GM18511 (cell line): Measurements from ENCODE around the gene GMPS.
A peak's percentile ranks its signal among the peaks of the same experiment; 100 is the strongest.
"Not testable (repeated sequence)": the region's sequence is repeated elsewhere in the genome, so short reads cannot be mapped to it uniquely, and the experiment has no call there.

Source experiments
- ATAC-seq: cut with Tn5 transposase; IDR thresholded peaks from one replicate; pipeline ENCODE4 v1.9.1; 2021; ENCODE audit warnings: mild to moderate bottlenecking, moderate library complexity; ENCODE audit not compliant: unreplicated experiment

The GMPS gene

DNA sequence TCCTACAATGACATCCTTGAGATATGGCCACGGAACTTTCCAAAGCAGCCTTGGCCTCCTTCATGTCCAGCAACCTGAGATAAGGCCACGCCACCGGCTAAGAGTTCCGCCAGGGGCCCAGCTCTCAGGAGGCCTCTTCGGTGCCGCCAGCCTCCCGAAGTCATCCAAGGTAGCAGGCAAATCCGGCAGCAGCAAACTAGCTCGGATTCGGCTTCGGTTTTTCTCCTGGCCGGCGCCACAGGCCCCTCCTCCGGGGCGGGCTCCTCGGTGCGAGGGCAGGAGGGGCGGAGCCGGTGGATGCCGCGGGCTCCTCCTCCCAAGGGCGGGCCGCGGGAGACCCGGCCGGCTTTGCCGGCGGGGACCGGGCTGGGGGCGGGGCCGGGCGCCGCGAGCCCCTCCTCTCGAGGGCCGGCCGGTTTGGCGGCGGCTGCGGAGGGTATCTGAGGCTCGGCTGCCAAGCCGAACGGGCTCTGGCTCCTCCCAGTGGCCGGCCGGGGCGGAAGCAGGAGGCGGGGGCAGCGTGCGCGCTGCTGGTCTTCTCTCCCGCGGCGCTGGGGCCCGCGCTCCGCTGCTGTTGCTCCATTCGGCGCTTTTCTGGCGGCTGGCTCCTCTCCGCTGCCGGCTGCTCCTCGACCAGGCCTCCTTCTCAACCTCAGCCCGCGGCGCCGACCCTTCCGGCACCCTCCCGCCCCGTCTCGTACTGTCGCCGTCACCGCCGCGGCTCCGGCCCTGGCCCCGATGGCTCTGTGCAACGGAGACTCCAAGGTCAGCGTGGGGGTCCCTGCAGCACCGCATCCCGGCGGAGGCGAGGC, at the start of gene GMPS:
GMPS (plus strand) TSS at position 518 of the 812 bp plus-strand sequence; CDS start at position 739, 221 bp downstream.
- peak; percentile 90 for ATAC-seq

DNA sequence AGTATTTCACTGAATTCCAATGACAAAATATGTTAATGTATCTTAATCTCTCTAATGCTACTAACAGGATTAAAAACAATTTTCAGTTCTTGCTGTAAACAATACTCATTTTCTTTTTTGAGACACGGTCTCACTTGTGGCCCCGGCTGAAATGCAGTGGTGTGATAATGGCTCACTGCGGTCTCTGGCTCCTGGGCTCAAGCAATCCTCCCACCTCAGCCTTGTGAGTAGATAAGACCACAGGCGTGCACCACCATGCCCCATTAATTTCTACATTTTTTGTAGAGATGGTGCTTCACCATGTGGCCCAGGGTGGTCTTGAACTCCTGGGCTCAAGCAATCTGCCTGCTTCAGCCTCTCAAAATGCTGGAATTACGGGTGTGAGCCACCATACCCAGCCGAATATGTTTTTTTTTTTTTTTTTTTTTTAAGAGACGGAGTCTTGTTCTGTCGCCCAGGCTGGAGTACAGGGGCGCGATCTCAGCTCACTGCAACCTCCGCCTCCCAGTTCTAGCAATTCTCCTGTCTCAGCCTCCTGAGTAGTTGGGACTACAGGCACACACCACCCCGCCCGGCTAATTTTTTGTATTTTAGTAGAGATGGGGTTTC, 41.9 kb upstream of the GMPS start:
- not testable (repeated sequence) for ATAC-seq

DNA sequence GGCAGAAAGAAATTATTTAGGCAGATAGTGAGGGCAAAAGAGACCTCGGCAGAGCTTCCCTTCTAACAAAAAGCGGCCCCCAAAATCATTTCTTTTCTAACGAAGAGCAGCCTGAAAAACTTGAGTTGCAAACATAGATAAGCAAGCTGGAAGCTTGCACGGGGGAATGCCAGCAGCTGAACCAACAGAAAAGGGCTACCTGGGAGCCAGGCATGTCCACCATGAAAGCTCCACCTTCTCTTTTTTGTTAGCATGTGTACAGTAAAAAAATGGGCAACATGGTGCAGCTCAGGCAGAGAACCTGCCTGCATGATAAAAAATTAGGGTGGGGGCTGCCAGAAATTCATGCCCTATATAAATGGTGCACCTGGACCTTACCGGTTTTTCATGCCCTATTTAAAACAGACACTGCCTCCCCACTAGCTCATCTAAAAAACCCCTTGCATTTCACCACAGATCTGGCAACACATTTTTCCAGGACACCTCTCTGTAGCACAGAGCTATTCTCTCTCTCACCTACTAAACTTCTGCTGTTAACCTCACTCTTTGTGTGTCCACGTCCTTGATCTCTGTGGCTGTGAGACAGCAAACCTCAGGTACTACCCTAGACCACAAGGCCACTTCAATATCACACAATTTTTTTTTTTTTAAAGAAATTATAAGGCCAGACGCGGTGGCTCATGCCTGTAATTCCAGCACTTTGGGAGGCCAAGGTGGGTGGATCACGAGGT, 34.9 kb upstream of the GMPS start:
- ATAC-seq = no peak

DNA sequence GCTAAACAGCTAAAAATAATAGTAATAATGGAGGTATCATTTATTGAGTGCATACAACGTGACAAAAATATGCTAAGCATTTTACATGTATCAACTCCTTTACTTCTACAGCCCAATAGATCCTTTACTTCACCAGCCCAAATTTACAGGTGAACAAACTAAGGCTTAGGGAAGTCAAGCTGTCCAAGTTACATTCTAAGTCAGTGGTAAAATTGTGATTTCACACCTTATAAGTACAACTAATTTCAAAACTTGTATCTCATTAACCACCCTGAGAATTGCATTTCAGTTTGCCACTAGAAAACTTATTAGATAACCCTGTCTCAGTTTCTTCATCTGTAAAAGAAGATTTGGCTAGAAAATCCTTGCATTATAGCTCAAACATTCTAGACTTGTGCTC, 26.9 kb upstream of the GMPS start:
- ATAC-seq = peak; percentile 43

DNA sequence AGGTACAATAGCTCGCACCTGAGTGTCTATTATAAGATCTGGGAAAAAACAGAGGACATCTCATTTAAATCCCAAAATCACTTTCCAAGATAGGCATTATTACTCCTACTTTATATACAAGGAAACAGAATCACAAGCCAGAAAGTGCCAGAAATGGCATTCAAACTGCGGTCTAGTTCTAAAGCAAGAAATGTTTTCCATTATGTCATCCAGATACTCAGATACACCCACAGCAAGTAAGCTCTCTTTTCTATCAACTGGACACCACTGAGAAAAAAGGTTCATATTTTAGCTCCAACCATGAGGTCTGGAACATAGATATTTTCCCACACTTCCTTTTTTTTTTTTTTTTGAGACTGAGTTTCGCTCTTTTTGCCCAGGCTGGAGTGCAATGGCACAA, 24.3 kb upstream of the GMPS start:
- ATAC-seq = no peak

DNA sequence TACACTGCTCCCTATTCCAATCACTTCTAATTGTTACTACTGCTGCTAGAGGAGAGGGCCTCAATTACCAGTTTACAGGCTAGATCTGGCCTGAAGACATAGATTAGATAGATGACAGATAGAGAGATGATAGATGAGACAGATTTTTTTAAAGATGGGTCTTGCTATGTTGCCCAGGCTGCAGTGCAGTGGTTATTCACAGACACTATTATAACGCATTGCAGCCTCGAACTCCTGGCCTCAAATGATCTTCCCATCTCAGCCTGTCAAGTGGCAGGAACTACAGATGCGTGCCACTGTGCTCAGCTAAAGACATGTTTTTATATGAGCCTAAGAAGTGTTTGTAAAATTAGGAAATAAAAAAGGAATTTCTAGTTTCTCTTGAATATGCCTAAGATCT, 22.5 kb upstream of the GMPS start:
- no peak for ATAC-seq

DNA sequence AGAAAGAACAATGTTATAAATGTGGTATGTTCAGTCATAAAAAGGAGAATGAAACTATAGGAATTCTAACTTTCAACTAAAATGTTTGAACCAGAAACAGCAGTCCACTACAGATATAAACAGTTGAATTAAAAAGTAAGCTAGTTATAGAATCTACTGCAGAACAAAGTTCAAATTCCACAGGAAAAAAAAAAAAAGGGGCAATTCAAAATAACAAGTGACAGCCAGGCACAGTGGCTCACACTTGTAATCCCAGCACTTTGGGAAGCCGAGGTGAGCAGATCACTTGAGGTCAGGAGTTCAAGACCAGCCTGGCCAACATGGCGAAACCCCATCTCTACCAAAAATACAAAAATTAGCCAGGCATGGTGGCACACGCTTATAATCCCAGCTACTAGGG, 21.0 kb upstream of the GMPS start:
- ATAC-seq = not testable (repeated sequence)

DNA sequence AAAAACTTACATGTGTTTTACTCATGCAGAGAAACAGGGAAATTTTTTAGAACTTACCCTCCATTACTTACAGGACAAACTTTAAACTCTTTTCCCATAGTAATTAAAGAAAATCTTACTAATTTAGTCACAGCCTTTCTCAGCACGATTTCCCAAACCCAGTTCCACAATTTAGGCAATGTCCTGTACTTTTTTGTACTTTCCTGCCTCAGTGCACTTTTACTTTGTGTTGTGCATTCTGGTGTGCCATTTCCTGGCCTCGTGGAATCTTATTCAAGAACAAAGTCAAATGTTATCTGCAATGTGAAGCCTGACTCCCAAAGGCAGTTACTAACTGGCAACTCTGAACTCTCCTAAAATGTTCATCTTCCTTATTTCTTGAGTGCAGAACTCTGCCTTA, 18.1 kb upstream of the GMPS start:
- no peak for ATAC-seq

DNA sequence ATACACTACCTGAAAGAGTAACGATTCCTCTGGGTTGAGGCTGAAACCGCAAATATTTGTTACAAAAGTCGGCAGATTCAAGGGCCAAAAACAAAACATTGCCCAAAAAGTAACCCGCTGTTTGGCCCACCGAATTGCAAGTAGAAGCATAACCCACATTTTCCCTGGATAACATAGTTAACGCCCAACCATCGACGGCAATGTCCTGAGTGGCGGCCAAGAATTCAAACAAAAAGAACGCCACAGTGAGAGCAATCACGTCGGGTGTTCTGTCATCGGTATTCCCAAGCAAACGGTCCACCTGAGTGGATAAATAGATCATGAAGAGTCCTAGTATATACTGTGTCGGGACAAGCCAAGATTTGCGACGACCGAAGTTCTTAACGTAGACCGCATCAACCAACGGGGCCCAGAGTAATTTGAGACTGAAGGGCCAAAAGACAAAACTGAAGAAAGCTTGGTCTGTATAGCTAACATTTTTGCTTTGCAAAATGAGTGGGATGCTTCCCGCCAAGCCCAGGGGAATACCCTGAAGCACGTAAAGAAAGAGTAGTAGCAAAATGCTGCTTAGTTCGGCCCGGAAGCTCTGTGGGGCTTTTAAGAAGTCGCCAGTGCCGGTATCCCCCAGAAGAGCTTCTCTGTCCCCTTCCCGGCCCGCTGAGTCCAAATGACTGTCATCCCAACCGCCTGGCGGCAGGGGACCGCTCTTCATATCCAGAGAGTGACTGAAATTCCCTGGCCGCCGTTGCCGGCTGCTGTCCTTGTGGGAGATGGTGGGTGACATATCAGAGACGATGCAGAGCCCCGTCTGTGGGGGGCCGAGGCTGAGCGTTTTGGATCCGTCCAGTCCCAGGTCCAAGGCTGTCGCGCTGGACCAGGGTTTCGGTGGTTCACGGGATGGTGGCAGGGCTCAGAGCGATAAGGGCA, 17.0 kb upstream of the GMPS start:
- peak; percentile 9 for ATAC-seq

DNA sequence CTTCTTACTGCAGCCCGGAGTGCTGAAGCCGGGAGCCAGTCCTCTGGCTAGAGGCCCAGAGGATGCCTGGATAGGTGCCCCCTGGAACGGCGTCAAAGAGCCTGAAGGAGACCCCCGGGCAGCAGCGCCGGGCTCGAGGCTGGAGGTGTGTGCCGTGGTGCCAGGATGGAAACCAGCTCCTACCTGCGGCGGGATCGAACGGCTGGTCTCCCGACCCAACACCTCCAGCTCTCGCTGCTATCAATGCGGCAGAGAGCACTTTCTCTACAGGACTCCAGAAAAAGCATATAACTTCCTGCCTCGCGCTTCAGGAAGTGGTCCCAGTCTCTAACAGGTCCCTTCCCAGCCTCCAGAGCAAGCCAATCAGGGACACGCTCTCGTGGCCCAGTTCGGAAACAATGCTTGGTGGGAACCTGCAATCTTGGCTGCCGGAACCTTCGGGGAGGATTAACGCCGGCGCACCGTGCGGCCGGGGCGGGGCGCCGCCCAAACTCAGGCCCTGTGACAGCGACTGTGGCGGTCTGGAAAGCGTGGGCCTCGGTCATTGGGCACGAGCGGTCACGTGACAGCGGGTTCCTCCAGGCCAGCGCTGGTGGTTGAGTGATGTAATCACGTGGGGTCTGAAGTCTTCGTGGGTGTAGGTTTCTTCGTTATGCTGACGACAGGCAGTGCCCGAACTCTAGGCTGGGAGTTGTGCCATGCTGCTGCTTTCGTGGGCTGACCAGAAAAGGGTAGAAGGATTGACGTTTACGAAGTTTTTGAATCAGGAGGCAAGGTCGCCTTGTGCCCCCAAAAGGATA, 16.1 kb upstream of the GMPS start, which contains the start of gene SLC33A1:
SLC33A1 (minus strand) TSS at position 287 of the 800 bp plus-strand sequence. CDS start 430 bp downstream, outside the sequence.
- ATAC-seq = peak; percentile 94

DNA sequence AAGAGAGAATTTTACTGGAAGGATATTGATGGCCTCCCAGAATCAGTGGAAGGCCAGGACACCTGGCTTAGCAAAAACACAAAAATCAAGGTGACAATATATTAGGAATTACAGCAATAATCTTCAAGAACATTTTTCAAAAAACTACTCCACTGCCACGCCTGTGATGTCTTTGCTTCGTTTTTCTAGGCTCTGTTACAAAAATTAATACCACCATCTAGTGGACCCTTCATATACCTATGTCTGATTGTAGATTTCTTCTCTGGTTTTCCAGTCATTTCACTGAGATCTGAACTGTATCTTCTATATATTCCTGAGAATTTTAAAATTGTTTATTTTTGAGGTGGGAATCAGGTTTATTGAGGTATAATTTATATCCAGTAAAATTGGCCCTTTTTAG, 10.6 kb upstream of the GMPS start:
- peak; percentile 60 for ATAC-seq

DNA sequence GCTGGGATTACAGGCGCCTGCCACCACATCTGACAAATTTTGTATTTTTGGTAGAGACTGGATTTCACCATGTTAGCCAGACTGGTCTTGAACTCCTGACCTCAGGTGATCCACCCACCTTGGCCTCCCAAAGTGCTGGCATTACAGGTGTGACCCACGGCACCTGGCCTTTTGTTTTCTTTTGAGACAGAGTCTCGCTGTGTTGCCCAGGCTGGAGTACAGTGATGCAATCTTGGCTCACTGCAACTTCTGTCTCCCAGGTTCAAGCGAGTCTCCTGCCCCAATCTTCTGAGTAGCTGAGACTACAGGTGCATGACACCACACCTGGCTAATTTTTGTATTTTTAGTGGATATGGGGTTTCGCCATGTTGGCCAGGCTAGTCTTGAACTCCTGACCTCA, 10.0 kb upstream of the GMPS start:
- not testable (repeated sequence) for ATAC-seq

DNA sequence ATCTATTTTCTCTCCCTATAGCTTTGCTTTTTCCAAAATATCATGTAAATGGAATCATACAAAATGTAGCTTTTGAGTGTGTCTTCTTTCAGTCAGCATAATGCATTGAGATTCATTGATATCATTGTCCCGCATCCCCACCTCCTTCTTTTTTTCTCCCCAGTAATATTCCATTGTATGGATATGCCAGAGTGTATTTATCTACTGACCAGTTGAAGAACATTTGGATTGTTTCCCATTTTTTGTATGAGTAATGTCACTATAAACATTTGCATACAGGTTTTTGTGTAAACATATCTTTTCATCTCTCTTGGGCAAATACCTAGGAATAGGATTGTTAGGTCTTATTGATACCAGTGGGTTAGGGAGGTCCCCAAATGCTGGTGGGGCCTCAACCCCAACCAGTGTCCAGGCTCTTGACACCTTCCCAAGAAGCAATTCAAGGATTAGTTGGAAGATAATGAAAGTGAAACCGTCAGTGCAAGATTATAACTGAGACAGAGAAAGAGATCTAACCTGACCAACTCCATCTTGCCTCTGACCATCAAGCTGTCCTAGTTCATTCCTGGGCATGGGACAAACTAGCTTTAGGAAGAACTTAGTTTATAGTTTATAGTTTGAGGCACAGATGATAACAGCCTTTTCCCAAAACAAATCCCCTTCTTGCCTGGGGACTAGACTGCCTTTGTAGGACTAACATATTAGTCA, 8.8 kb upstream of the GMPS start:
- ATAC-seq = no peak

DNA sequence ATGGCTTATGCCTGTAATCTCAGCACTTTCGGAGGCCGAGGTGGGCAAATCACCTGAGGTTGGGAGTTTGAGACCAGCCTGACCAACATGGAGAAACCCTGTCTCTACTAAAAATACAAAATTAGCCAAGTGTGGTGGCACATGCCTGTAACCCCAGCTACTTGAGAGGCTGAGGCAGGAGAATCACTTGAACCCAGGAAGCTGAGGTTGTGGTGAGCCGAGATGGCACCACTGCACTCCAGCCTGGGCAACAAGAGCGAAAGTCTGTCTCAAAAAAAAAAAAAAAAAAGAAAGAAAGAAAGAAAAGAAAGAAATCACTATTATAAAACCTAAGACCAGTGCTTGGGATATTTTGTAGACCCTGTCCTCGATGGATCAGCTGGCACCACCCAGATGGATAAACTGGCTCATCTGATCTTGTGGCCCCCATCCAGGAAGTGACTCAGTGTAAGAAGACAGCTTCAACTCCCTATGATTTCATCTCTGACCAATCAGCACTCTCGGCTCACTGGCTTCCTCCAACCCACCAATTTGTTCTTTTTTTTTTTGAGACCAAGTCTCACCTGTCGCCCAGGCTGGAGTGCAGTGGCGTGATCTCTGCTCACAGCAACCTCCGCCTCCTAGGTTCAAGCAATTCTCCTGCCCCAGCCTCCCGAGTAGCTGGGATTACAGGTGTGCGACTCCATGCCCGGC, 8.0 kb upstream of the GMPS start:
- ATAC-seq = not testable (repeated sequence)

DNA sequence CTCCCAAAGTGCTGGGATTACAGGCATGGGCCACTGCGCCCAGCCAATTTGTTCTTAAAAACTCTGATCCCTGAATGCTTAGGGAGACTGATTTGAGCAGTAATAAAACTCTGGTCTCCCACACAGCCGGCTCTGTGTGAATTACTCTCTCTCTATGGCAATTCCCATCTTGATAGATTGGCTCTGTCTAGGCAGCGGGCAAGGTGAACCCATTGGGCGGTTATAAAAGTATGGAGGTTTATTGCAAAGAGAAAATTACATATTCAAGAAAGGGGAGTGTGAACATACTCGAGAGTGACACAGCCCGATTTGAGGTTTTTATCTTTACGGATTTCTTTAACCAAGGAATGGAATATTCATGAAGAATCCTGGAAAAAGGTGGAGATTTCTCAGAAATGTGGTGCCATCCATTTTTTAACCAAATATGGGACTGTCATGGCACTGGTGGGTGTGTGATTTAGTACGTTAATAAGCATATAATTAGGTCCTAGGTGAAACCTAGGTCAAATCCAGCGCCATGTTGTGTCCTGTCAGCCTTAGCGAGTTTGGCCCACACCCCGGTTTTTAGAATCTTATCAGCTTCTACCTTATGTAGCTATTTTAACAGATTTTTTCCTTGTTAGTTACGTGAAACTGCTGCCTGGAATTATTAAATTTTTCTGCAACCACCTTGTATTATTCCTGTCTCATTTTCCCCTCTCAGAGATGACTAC, 7.2 kb upstream of the GMPS start:
- no peak for ATAC-seq

DNA sequence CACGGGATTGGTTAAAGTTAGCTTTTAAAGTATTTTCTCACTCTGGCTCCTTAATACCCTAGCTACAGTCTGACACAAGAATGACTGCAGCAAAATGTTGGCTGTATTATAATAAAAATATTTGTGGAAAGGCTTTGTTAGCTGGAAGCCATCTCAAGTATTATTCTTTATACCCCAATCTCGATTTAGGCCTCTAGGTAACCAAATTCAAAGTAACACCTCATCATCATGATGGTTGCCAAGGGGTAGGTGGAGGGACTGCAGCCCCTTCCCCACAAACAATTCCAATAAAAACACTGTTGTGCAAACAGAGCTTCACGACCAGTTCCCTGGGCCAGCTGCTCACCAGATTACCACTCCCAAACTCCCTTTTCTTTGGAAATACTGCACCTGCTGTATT, 759 bp upstream of the GMPS start:
- no peak for ATAC-seq

DNA sequence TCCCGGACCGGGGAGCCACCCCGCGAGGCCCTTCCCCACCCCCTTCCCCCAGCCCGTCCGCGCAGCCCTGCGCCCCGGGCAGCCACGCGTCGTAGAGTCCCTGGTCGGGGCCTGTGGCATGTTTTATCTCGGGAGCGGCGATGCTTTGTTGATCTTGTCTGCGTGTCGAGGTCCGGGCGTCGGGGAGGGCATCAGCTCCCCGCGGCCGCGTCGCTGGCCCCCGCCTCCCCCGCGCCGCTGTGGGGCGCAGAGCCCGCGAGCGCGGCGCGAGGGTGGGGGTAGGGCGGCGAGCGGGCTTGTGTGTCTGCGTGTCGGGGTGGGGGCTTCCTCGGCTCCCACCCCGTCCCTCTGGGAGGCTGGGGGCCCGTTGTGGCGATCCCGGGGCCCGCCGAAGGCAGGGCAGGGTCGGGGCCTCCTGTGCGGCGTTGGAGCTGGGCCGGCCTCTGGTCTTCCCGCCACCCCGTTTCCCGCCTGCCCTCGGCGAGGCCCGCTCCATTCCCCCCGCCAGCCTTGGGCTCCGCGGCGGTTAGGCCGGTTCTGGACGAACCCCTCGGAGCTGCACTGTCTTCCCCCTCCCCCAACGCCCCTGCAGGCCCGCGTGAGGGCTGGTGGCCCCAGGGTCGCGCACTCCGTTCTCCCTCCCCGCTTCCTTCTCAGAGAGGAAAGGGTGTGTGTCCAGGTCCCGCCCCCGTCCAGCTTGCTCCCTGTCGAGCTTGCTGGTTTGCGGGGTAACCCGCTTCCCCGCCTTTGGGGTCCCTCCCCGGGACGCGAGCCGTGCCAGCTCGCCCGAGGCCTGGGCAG, 695 bp downstream of the GMPS start:
- ATAC-seq = peak; percentile 40
